Immature natural killer cell (primary cell): ENCODE results near the gene CLCN2. TPM values are rescaled to one million over a fixed set of nuclear protein-coding genes. Genes with fewer than 3 reads are reported as not detected.

Source experiments
- DNase-seq, 3 donors: peaks; one replicate each; pipeline ENCODE4 v3.0.0; 2022; ENCODE audit warnings: mixed read lengths in 1 of 3
- H3K27ac Mint-ChIP-seq, 6 donors: one replicate each; pipeline ENCODE4 v1.8.0; 2020; ENCODE audit warnings: mixed read lengths in 6 of 6, mild to moderate bottlenecking in 5 of 6, inconsistent platforms in 4 of 6, moderate library complexity in 3 of 6
- H3K27me3 Mint-ChIP-seq, 3 donors: one replicate each; pipeline ENCODE4 v1.8.0; 2020 to 2021; ENCODE audit warnings: low read depth in 3 of 3, mild to moderate bottlenecking in 3 of 3, mixed read lengths in 3 of 3, moderate library complexity in 3 of 3, inconsistent platforms in 1 of 3
- H3K36me3 Mint-ChIP-seq, 3 donors: one replicate each; pipeline ENCODE4 v1.8.0; 2020; ENCODE audit warnings: mixed read lengths in 3 of 3, inconsistent platforms in 2 of 3, mild to moderate bottlenecking in 2 of 3
- H3K4me1 Mint-ChIP-seq, 2 donors: one replicate each; pipeline ENCODE4 v1.8.0; 2020; ENCODE audit warnings: inconsistent platforms in 2 of 2, mild to moderate bottlenecking in 2 of 2, mixed read lengths in 2 of 2, moderate library complexity in 1 of 2
- H3K4me3 Mint-ChIP-seq, 5 donors: one replicate each; pipeline ENCODE4 v1.8.0; 2020; ENCODE audit warnings: mild to moderate bottlenecking in 5 of 5, mixed read lengths in 5 of 5, inconsistent platforms in 3 of 5, moderate library complexity in 3 of 5
- H3K9me3 Mint-ChIP-seq, 6 donors: one replicate each; pipeline ENCODE4 v1.8.0; 2020; ENCODE audit warnings: mild to moderate bottlenecking in 6 of 6, mixed read lengths in 6 of 6, inconsistent platforms in 4 of 6, moderate library complexity in 3 of 6
- polyA plus RNA-seq, 3 donors: library from polyadenylated mRNA; unstranded; fragments of 300-500 nt; fragmentation: Illumina TruSeq; gene quantifications; one replicate each; pipeline ENCODE4 v1.2.3, GENCODE V29; 2021

The CLCN2 gene
- polyA plus RNA-seq, 3 donors from 2014 or later: 0.57 to 0.76 TPM; not detected in 1

DNA sequence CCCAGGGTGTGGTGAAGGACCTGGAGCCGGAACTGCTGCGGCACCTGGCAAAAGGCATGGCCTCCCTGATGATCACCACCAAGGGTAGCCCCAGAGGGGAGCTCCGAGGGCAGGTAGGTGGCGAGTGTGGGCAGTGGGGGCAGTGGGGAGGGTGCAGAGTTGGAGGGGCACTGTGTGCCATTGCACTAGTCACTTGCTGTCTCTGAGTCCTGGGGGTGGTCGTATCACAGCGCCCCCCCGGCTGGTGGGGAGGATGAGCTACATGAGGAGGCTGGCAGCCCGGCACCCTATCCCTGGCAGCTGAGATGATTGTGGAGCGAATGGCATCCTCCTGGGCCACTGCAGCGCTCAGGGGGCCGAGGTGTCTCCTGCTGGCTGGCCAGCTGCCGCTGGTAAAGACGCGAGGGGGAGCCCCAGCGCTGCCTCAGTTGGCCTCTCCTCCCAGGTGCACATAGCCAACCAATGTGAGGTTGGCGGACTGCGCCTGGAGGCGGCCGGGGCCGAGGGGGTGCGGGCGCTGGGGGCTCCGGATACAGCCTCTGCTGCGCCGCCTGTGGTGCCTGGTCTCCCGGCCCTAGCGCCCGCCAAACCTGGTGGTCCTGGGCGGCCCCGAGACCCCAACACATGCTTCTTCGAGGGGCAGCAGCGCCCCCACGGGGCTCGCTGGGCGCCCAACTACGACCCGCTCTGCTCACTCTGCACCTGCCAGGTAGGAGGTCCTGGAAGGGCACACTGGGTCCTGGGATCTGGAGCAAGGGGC lies 24.8 kb upstream of the CLCN2 start:
- Mint-ChIP-seq H3K9me3 (no peaks in the 10 kb centered on the region), H3K27me3 (peaks cover 3 to 12% (median 11%) of the 10 kb centered on the region in 3 donors), H3K27ac (no peak overlapping the region), H3K4me1 (peaks cover 0 to 2% of the 10 kb centered on the region in 2 donors), H3K4me3 (no peak overlapping the region), H3K36me3 (no peaks in the 10 kb centered on the region)
- DNase-seq: no peak

DNA sequence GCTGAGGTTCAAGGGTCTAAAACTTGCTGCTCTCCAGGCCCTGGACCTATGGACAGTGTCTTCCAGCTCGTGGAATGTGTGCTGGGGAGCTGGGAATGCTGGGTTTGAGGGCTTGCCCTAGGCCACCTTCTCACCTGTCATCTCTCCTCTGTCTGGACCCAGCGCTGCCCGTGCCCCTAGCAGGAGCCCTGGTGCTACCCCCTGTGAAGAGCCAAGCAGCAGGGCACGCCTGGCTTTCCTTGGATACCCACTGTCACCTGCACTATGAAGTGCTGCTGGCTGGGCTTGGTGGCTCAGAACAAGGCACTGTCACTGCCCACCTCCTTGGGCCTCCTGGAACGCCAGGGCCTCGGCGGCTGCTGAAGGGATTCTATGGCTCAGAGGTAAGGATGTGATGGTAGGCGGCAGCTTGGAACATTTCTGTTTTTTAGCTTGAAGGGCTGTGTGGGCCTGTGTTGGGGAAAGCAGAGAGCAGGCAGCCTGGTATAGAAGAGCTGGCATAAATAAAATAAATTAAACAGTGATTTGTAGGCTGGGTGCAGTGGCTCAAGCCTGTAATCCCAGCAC lies 23.5 kb upstream of the CLCN2 start:
- Mint-ChIP-seq H3K9me3 (no peaks in the 10 kb centered on the region), H3K27ac (no peak overlapping the region), H3K27me3 (peaks cover 3 to 17% (median 13%) of the 10 kb centered on the region in 3 donors), H3K4me3 (no peak overlapping the region), H3K4me1 (peaks cover 5 to 6% of the 10 kb centered on the region in 2 donors), H3K36me3 (no peaks in the 10 kb centered on the region)
- no peak for DNase-seq

DNA sequence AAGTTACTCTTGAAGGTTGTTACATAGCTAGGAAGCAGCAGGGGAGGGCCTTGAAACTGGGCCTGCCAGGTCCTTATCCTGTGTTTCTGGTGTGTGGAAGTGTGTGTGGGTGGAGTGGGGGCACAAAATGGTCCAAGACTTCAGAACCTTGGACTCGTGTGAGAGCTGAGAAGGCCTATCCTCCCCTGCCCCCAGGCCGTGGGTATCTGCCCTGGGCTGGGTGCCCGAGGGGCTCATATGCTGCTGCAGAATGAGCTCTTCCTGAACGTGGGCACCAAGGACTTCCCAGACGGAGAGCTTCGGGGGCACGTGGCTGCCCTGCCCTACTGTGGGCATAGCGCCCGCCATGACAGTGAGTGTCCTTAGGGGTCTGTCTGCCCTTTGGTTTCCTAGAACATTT lies 22.9 kb upstream of the CLCN2 start:
- Mint-ChIP-seq H3K9me3 (no peaks in the 10 kb centered on the region), H3K36me3 (no peaks in the 10 kb centered on the region), H3K4me3 (no peak overlapping the region), H3K27ac (no peak overlapping the region), H3K27me3 (peaks cover 3 to 17% (median 13%) of the 10 kb centered on the region in 3 donors), H3K4me1 (peaks cover 5 to 6% of the 10 kb centered on the region in 2 donors)
- DNase-seq: no peak

- Mint-ChIP-seq H3K36me3 (no peaks in the 10 kb centered on the region), H3K4me1 (peaks cover 5 to 6% of the 10 kb centered on the region in 2 donors), H3K27ac (no peak overlapping the region), H3K27me3 (peaks cover 2 to 22% (median 17%) of the 10 kb centered on the region in 3 donors), H3K9me3 (no peaks in the 10 kb centered on the region), H3K4me3 (no peak overlapping the region)
- no peak for DNase-seq
Measured at GRCh38 chr3:184383033-184383740, 21.8 kb upstream of the CLCN2 start.

- Mint-ChIP-seq H3K27ac (no peak overlapping the region), H3K4me1 (peaks cover 5 to 6% of the 10 kb centered on the region in 2 donors), H3K4me3 (no peak overlapping the region), H3K27me3 (peaks cover 2 to 23% (median 22%) of the 10 kb centered on the region in 3 donors), H3K9me3 (no peaks in the 10 kb centered on the region), H3K36me3 (no peaks in the 10 kb centered on the region)
- DNase-seq: no peak
Measured at GRCh38 chr3:184382326-184383032, 21.1 kb upstream of the CLCN2 start.

GRCh38 chr3:184381261-184382224 lies 20.1 kb upstream of the CLCN2 start:
- no peaks in the 10 kb centered on the region for H3K9me3 Mint-ChIP-seq
- peak overlapping the region; percentile 21 to 78 (median 74) for H3K4me3 Mint-ChIP-seq
- peaks cover 3 to 26% (median 23%) of the 10 kb centered on the region in 3 donors for H3K27me3 Mint-ChIP-seq
- DNase-seq: no peak
- no peaks in the 10 kb centered on the region for H3K36me3 Mint-ChIP-seq
- peaks cover 5 to 6% of the 10 kb centered on the region in 2 donors for H3K4me1 Mint-ChIP-seq
- H3K27ac Mint-ChIP-seq: no peak overlapping the region

DNA sequence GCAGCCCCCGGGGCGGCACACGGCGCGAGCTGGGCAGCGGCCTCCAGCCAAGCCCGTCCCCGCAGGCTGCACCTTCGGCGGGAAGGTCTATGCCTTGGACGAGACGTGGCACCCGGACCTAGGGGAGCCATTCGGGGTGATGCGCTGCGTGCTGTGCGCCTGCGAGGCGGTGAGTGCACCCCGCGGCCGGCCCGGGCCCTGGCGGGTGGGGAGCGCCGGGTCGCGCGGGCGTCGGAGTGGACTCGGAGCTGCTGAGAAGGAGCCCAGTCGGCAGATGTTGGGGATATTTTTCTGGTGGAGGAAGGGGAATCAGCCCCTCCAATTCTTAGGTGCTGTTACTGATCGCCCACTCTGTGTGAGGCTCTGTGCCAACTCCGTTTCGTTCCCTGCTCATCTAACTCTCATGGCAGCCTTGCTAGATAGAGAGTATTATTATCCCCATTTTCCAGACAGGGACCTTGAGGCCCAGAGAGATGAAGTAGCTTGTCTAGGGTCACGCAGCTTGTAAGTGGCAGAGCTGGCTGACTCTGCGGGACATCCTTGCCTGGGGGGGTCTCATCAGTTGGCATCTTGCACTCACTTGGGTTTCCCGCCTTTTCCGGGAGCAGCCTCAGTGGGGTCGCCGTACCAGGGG lies 19.3 kb upstream of the CLCN2 start:
- peaks cover 4 to 26% (median 23%) of the 10 kb centered on the region in 3 donors for H3K27me3 Mint-ChIP-seq
- no peak overlapping the region for H3K27ac Mint-ChIP-seq
- H3K4me3 Mint-ChIP-seq: peak overlapping the region; percentile 67 to 78 (median 74)
- no peaks in the 10 kb centered on the region for H3K9me3 Mint-ChIP-seq
- DNase-seq: no peak
- peaks cover 5 to 6% of the 10 kb centered on the region in 2 donors for H3K4me1 Mint-ChIP-seq
- H3K36me3 Mint-ChIP-seq: no peaks in the 10 kb centered on the region

DNA sequence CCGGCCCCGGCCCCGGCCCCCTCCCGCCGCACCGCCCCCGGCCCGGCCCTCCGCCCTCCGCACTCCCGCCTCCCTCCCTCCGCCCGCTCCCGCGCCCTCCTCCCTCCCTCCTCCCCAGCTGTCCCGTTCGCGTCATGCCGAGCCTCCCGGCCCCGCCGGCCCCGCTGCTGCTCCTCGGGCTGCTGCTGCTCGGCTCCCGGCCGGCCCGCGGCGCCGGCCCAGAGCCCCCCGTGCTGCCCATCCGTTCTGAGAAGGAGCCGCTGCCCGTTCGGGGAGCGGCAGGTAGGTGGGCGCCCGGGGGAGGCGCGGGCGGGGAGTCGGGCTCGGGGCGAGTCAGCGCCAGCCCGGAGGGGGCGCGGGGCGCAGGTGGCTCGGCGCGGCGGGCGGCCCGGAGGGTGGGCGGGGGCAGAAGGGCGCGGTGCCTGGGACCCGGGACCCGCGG lies 18.8 kb upstream of the CLCN2 start:
- H3K9me3 Mint-ChIP-seq: no peaks in the 10 kb centered on the region
- H3K27ac Mint-ChIP-seq: no peak overlapping the region
- peaks cover 7 to 26% (median 23%) of the 10 kb centered on the region in 3 donors for H3K27me3 Mint-ChIP-seq
- H3K36me3 Mint-ChIP-seq: no peaks in the 10 kb centered on the region
- peaks cover 5 to 6% of the 10 kb centered on the region in 2 donors for H3K4me1 Mint-ChIP-seq
- no peak overlapping the region for H3K4me3 Mint-ChIP-seq
- DNase-seq: peak in 1 of 3 donors; percentile 8

GRCh38 chr3:184379358-184380184 lies 18.2 kb upstream of the CLCN2 start, which contains the start of gene CHRD:
TSS of gene CHRD (plus strand) at chr3:184380054. CDS start at chr3:184380319, 265 bp downstream.
- Mint-ChIP-seq H3K27ac (no peak within 1 kb of the TSS), H3K4me3 (peak within 1 kb of the TSS; percentile 67 to 78 (median 74)), H3K9me3 (no peaks in the 10 kb centered on the region)

GRCh38 chr3:184378651-184379357 lies 17.4 kb upstream of the CLCN2 start:
- peaks cover 8 to 25% (median 22%) of the 10 kb centered on the region in 3 donors for H3K27me3 Mint-ChIP-seq
- peaks cover 5 to 6% of the 10 kb centered on the region in 2 donors for H3K4me1 Mint-ChIP-seq
- no peaks in the 10 kb centered on the region for H3K36me3 Mint-ChIP-seq
- H3K9me3 Mint-ChIP-seq: no peaks in the 10 kb centered on the region
- peak overlapping the region; percentile 53 to 67 (median 61) for H3K4me3 Mint-ChIP-seq
- no peak for DNase-seq
- no peak overlapping the region for H3K27ac Mint-ChIP-seq

More at GRCh38 chr3:184379358-184380184, 18.2 kb upstream of the CLCN2 start, which contains the start of gene CHRD:
- H3K4me1 Mint-ChIP-seq: peaks cover 5 to 6% of the 10 kb centered on the region in 2 donors
- no peak for DNase-seq
- peaks cover 8 to 26% (median 24%) of the 10 kb centered on the region in 3 donors for H3K27me3 Mint-ChIP-seq
- H3K36me3 Mint-ChIP-seq: no peaks in the 10 kb centered on the region

- Mint-ChIP-seq H3K9me3 (no peaks in the 10 kb centered on the region), H3K27me3 (peaks cover 11 to 25% (median 22%) of the 10 kb centered on the region in 3 donors), H3K27ac (no peak within 1 kb of the TSS), H3K36me3 (no peaks in the 10 kb centered on the region), H3K4me3 (peak within 1 kb of the TSS; percentile 53 to 67 (median 61)), H3K4me1 (peaks cover 5 to 6% of the 10 kb centered on the region in 2 donors)
- DNase-seq: no peak
Measured at GRCh38 chr3:184377882-184378445, 16.6 kb upstream of the CLCN2 start, which contains the start of gene THPO. TSS of gene THPO (minus strand) at chr3:184378207. CDS start at chr3:184376259, 1,948 bp downstream.
